Breast epithelium (tissue), 4 donors: ENCODE measurements around the gene SRSF4. TPM values are rescaled to one million over a fixed set of nuclear protein-coding genes. Genes with fewer than 3 reads are reported as not detected.

Experiments used
- DNase-seq, 2 donors: peaks; one replicate each; pipeline ENCODE4 v3.0.0-alpha.2; 2019; ENCODE audit warnings: low spot score in 2 of 2
- H3K27ac ChIP-seq, 2 donors: fragments of 200-600 bp; sonication (generic) in 1 of 2; one replicate each; pipeline ENCODE4 v1.5.1; 2016 to 2019; ENCODE audit warnings: mild to moderate bottlenecking in 1 of 2
- H3K27me3 ChIP-seq, 2 donors: fragments of 200-600 bp; sonication (generic) in 1 of 2; one replicate each; pipeline versions ENCODE4 v1.5.1 to v1.6.0; 2017 to 2019; ENCODE audit warnings: control low read depth in 1 of 2, mild to moderate bottlenecking in 1 of 2
- H3K36me3 ChIP-seq: fragments of 200-600 bp; one replicate; pipeline ENCODE4 v1.5.1; 2019
- H3K4me1 ChIP-seq, 2 donors: fragments of 200-600 bp; sonication (generic); one replicate each; pipeline ENCODE4 v1.5.1; 2016 to 2019; ENCODE audit warnings: control low read depth in 1 of 2
- H3K4me3 ChIP-seq, 3 donors: fragments of 200-600 bp; sonication (generic); 1 replicate in 2 of 3; 2 replicates in 1 of 3; pipeline ENCODE4 v1.5.1; 2016 to 2019; ENCODE audit warnings: mild to moderate bottlenecking in 3 of 3, moderate library complexity in 2 of 3
- H3K9me3 ChIP-seq, 2 donors: fragments of 200-600 bp; sonication (generic) in 1 of 2; one replicate each; pipeline ENCODE4 v1.5.1; 2016 to 2019; ENCODE audit warnings: control low read depth in 1 of 2
- CTCF ChIP-seq, 3 donors: fragments of 450-650 bp; IDR thresholded peaks; one replicate each; pipeline ENCODE4 v1.5.1; 2016 to 2017; ENCODE audit warnings: antibody characterized with exemption in 3 of 3, mild to moderate bottlenecking in 3 of 3, moderate library complexity in 3 of 3
- POLR2A ChIP-seq: fragments of 450-650 bp; IDR thresholded peaks from one replicate; pipeline ENCODE4 v1.6.1; 2016; ENCODE audit warnings: antibody characterized with exemption, mild to moderate bottlenecking, moderate library complexity
- POLR2AphosphoS5 ChIP-seq, 3 donors: sonication (generic); formaldehyde crosslinking; IDR thresholded peaks; one replicate each; pipeline ENCODE4 v1.6.1; 2017; ENCODE audit warnings: antibody characterized with exemption in 3 of 3
- intact Hi-C: fragments of 100-400 bp; cut with DNase I; formaldehyde crosslinking; loops from one replicate; pipeline ENCODE4 v1.15.1; 2023; ENCODE audit warnings: low total_unique reads
- total RNA-seq, 3 donors: library from RNA; depleted of rRNA; stranded (reverse); fragments of >200 nt; gene quantifications; one replicate each; pipeline ENCODE4 v1.1.0, GENCODE V29; 2016

Gene SRSF4
- total RNA-seq = 10 to 100 TPM; 79.7 to 86.2 (median 85.2) TPM

- H3K27me3 ChIP-seq = no peaks in the 10 kb centered on the region
- no peaks in the 10 kb centered on the region for H3K36me3 ChIP-seq
- DNase-seq = peak; percentile 98 to 99
- no peaks in the 10 kb centered on the region for H3K9me3 ChIP-seq
- H3K27ac ChIP-seq = peak within 1 kb of the TSS; percentile 100
- TF ChIP-seq CTCF (IDR thresholded peaks at IDR 0.05) (peak; percentile 58 to 79 (median 78)), POLR2AphosphoS5 (IDR thresholded peaks at IDR 0.05) (peak; percentile 56 to 92 (median 69)), POLR2A (peak; percentile 27)
- peaks cover 0 to 9% of the 10 kb centered on the region in 2 donors for H3K4me1 ChIP-seq
- peak within 1 kb of the TSS; percentile 84 to 97 (median 97) for H3K4me3 ChIP-seq
- intact Hi-C loops = loop anchor here (2.0 kb wide), 1 partner anchor 295 kb away; no protein-coding TSS in a partner anchor
These were observed at the start of gene SRSF4 for GRCh38 chr1:29181413-29182225. Gene SRSF4, minus strand, starts transcription at chr1:29181900. Its CDS starts 148 bp downstream, at chr1:29181752.

DNA sequence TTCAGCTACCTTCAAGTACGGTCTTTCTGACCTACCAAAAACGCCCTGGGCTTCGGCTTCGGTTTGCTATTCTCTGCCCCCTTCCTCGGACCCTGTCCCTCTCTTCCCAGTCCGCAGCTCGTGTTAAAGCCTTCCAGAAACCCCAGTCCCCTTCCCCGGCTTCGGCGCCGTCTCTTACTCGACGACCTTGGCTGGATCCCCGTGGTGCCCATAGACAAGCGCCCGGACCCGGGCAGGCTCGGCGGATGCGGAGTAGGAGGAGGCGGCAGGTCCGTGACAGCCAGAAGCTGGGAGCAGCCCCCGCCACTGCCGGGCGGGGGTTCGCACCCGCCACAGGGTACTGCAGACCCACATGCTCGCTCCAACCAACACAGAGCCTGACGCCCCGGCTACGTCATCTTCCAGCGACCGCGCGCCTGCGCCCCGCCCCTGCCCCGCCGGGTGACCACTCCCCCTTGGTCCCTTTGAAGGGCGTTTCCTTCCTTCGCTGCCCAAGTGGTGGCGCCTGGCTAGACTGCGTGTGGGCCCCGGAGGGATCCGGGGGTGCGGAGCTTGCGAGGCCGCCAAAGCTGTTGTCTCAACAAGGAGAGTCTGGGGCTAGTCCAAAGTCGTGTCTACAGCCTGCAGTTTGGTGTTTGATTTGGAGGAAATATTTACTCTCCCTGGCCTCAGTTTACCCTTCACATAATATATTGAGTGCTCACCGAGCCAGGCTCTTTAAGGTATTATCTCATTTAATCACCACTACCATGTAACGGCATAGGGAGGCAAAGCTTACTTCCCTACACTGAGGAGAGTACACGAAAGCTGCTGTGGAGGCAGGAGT is 49.1 kb upstream of the SRSF4 start, which contains the start of gene MECR:
Gene MECR, minus strand, starts transcription at position 382 of the 826 bp plus-strand sequence. Its CDS starts 28 bp downstream, at position 354.
- intact Hi-C loops = loop anchor here (10.0 kb wide), 1 partner anchor 854 kb away; no protein-coding TSS in a partner anchor
- TF ChIP-seq POLR2AphosphoS5 (IDR thresholded peaks at IDR 0.05) (peak; percentile 64 to 85 (median 77)), CTCF (IDR thresholded peaks at IDR 0.05) (no peak), POLR2A (peak; percentile 42)
- no peaks in the 10 kb centered on the region for H3K36me3 ChIP-seq
- peak within 1 kb of the TSS; percentile 65 to 73 (median 71) for H3K4me3 ChIP-seq
- H3K27me3 ChIP-seq = no peaks in the 10 kb centered on the region
- no peaks in the 10 kb centered on the region for H3K9me3 ChIP-seq
- H3K4me1 ChIP-seq = peaks cover 0 to 4% of the 10 kb centered on the region in 2 donors
- peak; percentile 91 to 95 for DNase-seq
- H3K27ac ChIP-seq = peak within 1 kb of the TSS; percentile 70 to 83

- peaks cover 0 to 4% of the 10 kb centered on the region in 2 donors for H3K4me1 ChIP-seq
- TF ChIP-seq CTCF (IDR thresholded peaks at IDR 0.05) (no peak), POLR2A (no peak), POLR2AphosphoS5 (IDR thresholded peaks at IDR 0.05) (no peak)
- DNase-seq = no peak
- intact Hi-C loops = loop anchor here (10.0 kb wide), 1 partner anchor 855 kb away; no protein-coding TSS in a partner anchor
- H3K9me3 ChIP-seq = no peaks in the 10 kb centered on the region
- H3K27ac ChIP-seq = peak overlapping the region; percentile 70 to 83
- H3K27me3 ChIP-seq = no peaks in the 10 kb centered on the region
- peak overlapping the region; percentile 65 to 73 (median 71) for H3K4me3 ChIP-seq
- H3K36me3 ChIP-seq = no peaks in the 10 kb centered on the region
These were observed 48.5 kb upstream of the SRSF4 start for GRCh38 chr1:29230204-29230552.

DNA sequence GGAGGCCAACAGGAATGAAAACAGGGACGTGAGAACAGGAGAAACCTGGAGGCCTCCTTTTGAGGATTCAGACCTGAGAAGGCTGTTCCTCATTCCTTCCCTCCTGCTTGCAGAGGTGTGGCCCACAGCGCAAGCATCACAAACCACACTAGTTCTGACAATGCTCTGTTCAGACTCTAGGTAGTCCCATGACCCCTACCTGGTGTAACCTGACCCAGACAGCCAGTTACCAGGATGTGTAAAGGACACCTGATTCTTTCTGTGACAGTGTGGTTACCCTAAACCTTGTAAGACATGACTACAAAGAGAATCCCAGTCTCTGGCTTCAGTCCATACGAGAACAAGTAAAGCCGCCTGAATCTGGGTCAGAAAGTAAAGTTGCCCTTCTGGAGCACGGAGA is 45.8 kb upstream of the SRSF4 start:
- H3K36me3 ChIP-seq = no peaks in the 10 kb centered on the region
- H3K27me3 ChIP-seq = no peaks in the 10 kb centered on the region
- intact Hi-C loops = no loop called here
- peak in 1 of 2 donors; percentile 55 for DNase-seq
- H3K27ac ChIP-seq = peak overlapping the region in 1 of 2 donors; percentile 63
- H3K4me1 ChIP-seq = peaks cover 0 to 4% of the 10 kb centered on the region in 2 donors
- H3K9me3 ChIP-seq = no peaks in the 10 kb centered on the region
- no peak overlapping the region for H3K4me3 ChIP-seq
- TF ChIP-seq POLR2A = no peak
- TF ChIP-seq POLR2AphosphoS5 (IDR thresholded peaks at IDR 0.05) = peak in 1 of 3 donors; percentile 27

DNA sequence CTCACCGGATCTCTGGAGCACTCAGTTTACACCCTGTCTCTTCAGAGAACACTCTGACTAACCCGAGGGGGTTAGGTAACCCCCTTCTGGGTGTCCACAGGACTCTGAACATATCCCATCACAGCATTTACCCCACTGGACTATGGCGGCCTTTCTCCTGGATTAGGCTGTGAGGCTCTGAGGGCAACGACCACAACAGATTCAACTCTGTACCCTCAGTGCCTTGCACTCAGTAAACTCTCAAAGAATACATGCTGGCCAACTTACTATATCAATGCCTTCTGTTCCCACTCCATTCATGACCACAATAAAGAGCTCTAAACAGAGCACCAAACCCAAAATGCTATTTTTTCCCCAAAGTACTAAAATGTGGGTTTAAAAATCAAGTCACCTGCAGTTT is 43.7 kb upstream of the SRSF4 start:
- no peaks in the 10 kb centered on the region for H3K4me1 ChIP-seq
- no peak for DNase-seq
- intact Hi-C loops = no loop called here
- TF ChIP-seq POLR2AphosphoS5 (IDR thresholded peaks at IDR 0.05) = no peak
- TF ChIP-seq CTCF (IDR thresholded peaks at IDR 0.05) = no peak
- TF ChIP-seq POLR2A = no peak
- no peaks in the 10 kb centered on the region for H3K9me3 ChIP-seq
- H3K27me3 ChIP-seq = no peaks in the 10 kb centered on the region
- no peak overlapping the region for H3K4me3 ChIP-seq
- no peak overlapping the region for H3K27ac ChIP-seq
- H3K36me3 ChIP-seq = no peaks in the 10 kb centered on the region
